ENCODE results near the gene P2RY12. TPM values are rescaled to one million over a fixed set of nuclear protein-coding genes. Genes with fewer than 3 reads are reported as not detected.

The P2RY12 gene
- total and polyA plus RNA-seq, 7 donors, result 0.13 to 1.1 (median 0.36) TPM; not detected in 1

GRCh38 chr3:151330379-151330778 lies 54.2 kb downstream of the P2RY12 start:
- Histone ChIP-seq H3K36me3 (ENCODE audit: insufficient read depth in 1 of 2, low read depth in 1 of 2) (no peaks in the 10 kb centered on the region), H3K27ac (no peak overlapping the region), H3K4me3 (no peak overlapping the region), H3K4me1 (no peaks in the 10 kb centered on the region), H3K27me3 (ENCODE audit: insufficient read depth in 3 of 3, low read length in 2 of 3) (no peaks in the 10 kb centered on the region), H3K9me3 (no peaks in the 10 kb centered on the region)
- 62 to 77% (median 69%) methylated on average over 4 of the region's 4 CpGs for WGBS, 3 donors
- DNase-seq (no peak), ATAC-seq (no peak)
- no peak for TF ChIP-seq CTCF (IDR thresholded peaks at IDR 0.05)
- intact Hi-C loops (cut with DNase I), result no loop called here

GRCh38 chr3:151329363-151329762 lies 55.2 kb downstream of the P2RY12 start, which contains the start of gene P2RY13:
TSS of gene P2RY13 (minus strand) at chr3:151329549. CDS start at chr3:151329528, 21 bp downstream.
- Histone ChIP-seq H3K4me3 (peak within 1 kb of the TSS; percentile 23), H3K27me3 (ENCODE audit: insufficient read depth in 3 of 3, low read length in 2 of 3) (no peaks in the 10 kb centered on the region), H3K36me3 (ENCODE audit: insufficient read depth in 1 of 2, low read depth in 1 of 2) (no peaks in the 10 kb centered on the region), H3K9me3 (no peaks in the 10 kb centered on the region), H3K27ac (no peak within 1 kb of the TSS), H3K4me1 (no peaks in the 10 kb centered on the region)
- intact Hi-C loops (cut with DNase I), result loop anchor here in 1 of 2 donors (5.0 kb wide), 1 partner anchor 102 kb away; no protein-coding TSS in a partner anchor
- 77 to 84% (median 81%) methylated on average over 1 of the region's 1 CpG for WGBS, 3 donors
- DNase-seq (no peak), ATAC-seq (no peak)
- TF ChIP-seq CTCF (IDR thresholded peaks at IDR 0.05), result no peak

- DNase-seq (no peak), ATAC-seq (peak in 2 of 4 donors; percentile 25 to 30)
- Histone ChIP-seq H3K27ac (no peak overlapping the region), H3K4me3 (peak overlapping the region; percentile 23), H3K4me1 (no peaks in the 10 kb centered on the region), H3K9me3 (no peaks in the 10 kb centered on the region), H3K36me3 (ENCODE audit: insufficient read depth in 1 of 2, low read depth in 1 of 2) (no peaks in the 10 kb centered on the region), H3K27me3 (ENCODE audit: insufficient read depth in 3 of 3, low read length in 2 of 3) (no peaks in the 10 kb centered on the region)
- WGBS, 3 donors, result 56 to 68% (median 61%) methylated on average over 10 of the region's 10 CpGs
- no peak for TF ChIP-seq CTCF (IDR thresholded peaks at IDR 0.05)
- intact Hi-C loops (cut with DNase I), result loop anchor here in 1 of 2 donors (5.0 kb wide), 1 partner anchor 101 kb away; no protein-coding TSS in a partner anchor
These were observed 56.1 kb downstream of the P2RY12 start for GRCh38 chr3:151328298-151328995.

GRCh38 chr3:151327571-151328198 lies 56.9 kb downstream of the P2RY12 start:
- no peaks in the 10 kb centered on the region for H3K36me3 ChIP-seq (ENCODE audit: insufficient read depth in 1 of 2, low read depth in 1 of 2)
- H3K27ac ChIP-seq, result no peak overlapping the region
- TF ChIP-seq CTCF (IDR thresholded peaks at IDR 0.05), result peak; percentile 52
- no peaks in the 10 kb centered on the region for H3K4me1 ChIP-seq
- no peaks in the 10 kb centered on the region for H3K9me3 ChIP-seq
- H3K27me3 ChIP-seq (ENCODE audit: insufficient read depth in 3 of 3, low read length in 2 of 3), result no peaks in the 10 kb centered on the region
- intact Hi-C loops (cut with DNase I), result loop anchor here in 1 of 2 donors (5.0 kb wide), 1 partner anchor 100 kb away; no protein-coding TSS in a partner anchor
- H3K4me3 ChIP-seq, result no peak overlapping the region
- ATAC-seq, result peak in 1 of 4 donors; percentile 62
- WGBS, 3 donors, result 20 to 33% (median 23%) methylated on average over 3 of the region's 3 CpGs
- DNase-seq, result no peak
